Measurements from ENCODE around the gene CDH22. TPM values are rescaled to one million over a fixed set of nuclear protein-coding genes. Genes with fewer than 3 reads are reported as not detected.

CDH22 gene
- total and polyA plus RNA-seq, 2 donors (not counting 1 experiment from before 2014, with no cell fraction given) = not detected

- H3K79me2 ChIP-seq (ENCODE audit: control insufficient read depth, insufficient read depth, low read length) = no peaks in the 10 kb centered on the region
- no peaks in the 10 kb centered on the region for H3K36me3 ChIP-seq (ENCODE audit: control insufficient read depth, insufficient read depth, low read length)
- H3K27me3 ChIP-seq (ENCODE audit: control insufficient read depth, insufficient read depth, low read length) = peaks cover 8% of the 10 kb centered on the region
- DNase-seq (ENCODE audit: low read depth in 2 of 2) = no peak
- H2AFZ ChIP-seq (ENCODE audit: low read length) = no peak overlapping the region
- H3K9me3 ChIP-seq (ENCODE audit: control insufficient read depth, insufficient read depth, low read depth, low read length) = no peaks in the 10 kb centered on the region
- H3K4me2 ChIP-seq (ENCODE audit: extremely low read depth, insufficient read depth, low read length) = no peak overlapping the region
- no peak overlapping the region for H3K4me3 ChIP-seq (replicated peaks in 1 of 4; ENCODE audit: control extremely low read depth in 1 of 4, insufficient read depth in 1 of 4, low read depth in 3 of 4, low read length in 4 of 4)
- H3K27ac ChIP-seq (ENCODE audit: insufficient read depth, low read length) = no peak overlapping the region
- no peak overlapping the region for H3K9ac ChIP-seq (ENCODE audit: insufficient read depth, low read length)
- no peaks in the 10 kb centered on the region for H4K20me1 ChIP-seq (ENCODE audit: control insufficient read depth, extremely low read depth, insufficient read depth, low read length)
- no peaks in the 10 kb centered on the region for H3K4me1 ChIP-seq (ENCODE audit: control insufficient read depth, extremely low read depth, insufficient read depth, low read length)
- TF ChIP-seq EZH2 (IDR thresholded peaks at IDR 0.05; ENCODE audit: low read length, missing control alignments) (no peak), CTCF (conservative IDR thresholded peaks at IDR 0.05 in 1 of 2, IDR thresholded peaks at IDR 0.05 in 1 of 2; ENCODE audit: low read depth in 1 of 2, low read length in 2 of 2) (no peak)
Measured at GRCh38 chr20:46268131-46268614, 40.1 kb downstream of the CDH22 start.

- no peak for TF ChIP-seq CTCF (conservative IDR thresholded peaks at IDR 0.05 in 1 of 2, IDR thresholded peaks at IDR 0.05 in 1 of 2; ENCODE audit: low read depth in 1 of 2, low read length in 2 of 2)
- TF ChIP-seq EZH2 (IDR thresholded peaks at IDR 0.05; ENCODE audit: low read length, missing control alignments) = no peak
Measured at GRCh38 chr20:46267108-46268105, 40.9 kb downstream of the CDH22 start.

GRCh38 chr20:46265539-46265938 lies 42.8 kb downstream of the CDH22 start:
- Histone ChIP-seq H3K27me3 (ENCODE audit: control insufficient read depth, insufficient read depth, low read length) (peaks cover 8% of the 10 kb centered on the region), H3K4me3 (replicated peaks in 1 of 4; ENCODE audit: control extremely low read depth in 1 of 4, insufficient read depth in 1 of 4, low read depth in 3 of 4, low read length in 4 of 4) (no peak overlapping the region), H3K27ac (ENCODE audit: insufficient read depth, low read length) (no peak overlapping the region), H3K4me1 (ENCODE audit: control insufficient read depth, extremely low read depth, insufficient read depth, low read length) (no peaks in the 10 kb centered on the region), H3K4me2 (ENCODE audit: extremely low read depth, insufficient read depth, low read length) (no peak overlapping the region), H2AFZ (ENCODE audit: low read length) (no peak overlapping the region), H3K9me3 (ENCODE audit: control insufficient read depth, insufficient read depth, low read depth, low read length) (no peaks in the 10 kb centered on the region), H3K36me3 (ENCODE audit: control insufficient read depth, insufficient read depth, low read length) (no peaks in the 10 kb centered on the region), H3K9ac (ENCODE audit: insufficient read depth, low read length) (no peak overlapping the region), H3K79me2 (ENCODE audit: control insufficient read depth, insufficient read depth, low read length) (no peaks in the 10 kb centered on the region), H4K20me1 (ENCODE audit: control insufficient read depth, extremely low read depth, insufficient read depth, low read length) (no peaks in the 10 kb centered on the region)
- no peak for DNase-seq (ENCODE audit: low read depth in 2 of 2)
- TF ChIP-seq EZH2 (IDR thresholded peaks at IDR 0.05; ENCODE audit: low read length, missing control alignments) (no peak), CTCF (conservative IDR thresholded peaks at IDR 0.05 in 1 of 2, IDR thresholded peaks at IDR 0.05 in 1 of 2; ENCODE audit: low read depth in 1 of 2, low read length in 2 of 2) (no peak)

More at GRCh38 chr20:46267108-46268105, 40.9 kb downstream of the CDH22 start:
- Histone ChIP-seq H3K27ac (ENCODE audit: insufficient read depth, low read length) (no peak overlapping the region), H3K4me1 (ENCODE audit: control insufficient read depth, extremely low read depth, insufficient read depth, low read length) (no peaks in the 10 kb centered on the region), H2AFZ (ENCODE audit: low read length) (no peak overlapping the region), H3K9me3 (ENCODE audit: control insufficient read depth, insufficient read depth, low read depth, low read length) (no peaks in the 10 kb centered on the region), H3K27me3 (ENCODE audit: control insufficient read depth, insufficient read depth, low read length) (peaks cover 8% of the 10 kb centered on the region), H3K4me3 (replicated peaks in 1 of 4; ENCODE audit: control extremely low read depth in 1 of 4, insufficient read depth in 1 of 4, low read depth in 3 of 4, low read length in 4 of 4) (no peak overlapping the region), H3K4me2 (ENCODE audit: extremely low read depth, insufficient read depth, low read length) (no peak overlapping the region), H3K36me3 (ENCODE audit: control insufficient read depth, insufficient read depth, low read length) (no peaks in the 10 kb centered on the region), H3K9ac (ENCODE audit: insufficient read depth, low read length) (no peak overlapping the region), H4K20me1 (ENCODE audit: control insufficient read depth, extremely low read depth, insufficient read depth, low read length) (no peaks in the 10 kb centered on the region), H3K79me2 (ENCODE audit: control insufficient read depth, insufficient read depth, low read length) (no peaks in the 10 kb centered on the region)
- DNase-seq (ENCODE audit: low read depth in 2 of 2) = no peak
